HepG2 (cell line): ENCODE results near the gene CDC37. TPM values are rescaled to one million over a fixed set of nuclear protein-coding genes. Genes with fewer than 3 reads are reported as not detected.

Experiments used
- ADNP ChIP-seq: sonication (generic); formaldehyde crosslinking; IDR thresholded peaks from 2 replicates; pipeline ENCODE4 v1.4.0; 2020; ENCODE audit warnings: missing genetic modification reagents
- DNMT1 ChIP-seq: sonication (generic); formaldehyde crosslinking; IDR thresholded peaks from 2 replicates; pipeline ENCODE4 v1.5.1; 2020; ENCODE audit warnings: mild to moderate bottlenecking, missing genetic modification reagents
- GATA4 ChIP-seq: sonication (generic); IDR thresholded peaks from 2 replicates; pipeline ENCODE4 v1.6.1; 2016; ENCODE audit warnings: antibody characterized with exemption, low read depth, borderline replicate concordance
- MTA1 ChIP-seq: sonication (generic); formaldehyde crosslinking; IDR thresholded peaks from 2 replicates; pipeline ENCODE4 v1.4.0; 2020; ENCODE audit warnings: missing genetic modification reagents, mild to moderate bottlenecking, borderline replicate concordance
- SAP130 ChIP-seq: IDR thresholded peaks from 2 replicates; pipeline ENCODE4 v1.6.1; 2016; ENCODE audit warnings: low read depth
- XRCC5 ChIP-seq: fragments of 200-400 bp; formaldehyde crosslinking; optimal IDR thresholded peaks from 2 replicates; pipeline ENCODE3; 2017; ENCODE audit warnings: mild to moderate bottlenecking, low read length
- ZNF407 ChIP-seq: sonication (generic); formaldehyde crosslinking; IDR thresholded peaks from one replicate; pipeline ENCODE4 v1.5.1; 2020; ENCODE audit warnings: mild to moderate bottlenecking, missing genetic modification reagents; ENCODE audit errors: not compliant biosample characterization
- ZNF432 ChIP-seq: sonication (generic); formaldehyde crosslinking; IDR thresholded peaks from 2 replicates; pipeline ENCODE4 v1.5.0; 2020; ENCODE audit warnings: missing genetic modification reagents, mild to moderate bottlenecking, borderline replicate concordance
- ZNF468 ChIP-seq: sonication (generic); formaldehyde crosslinking; IDR thresholded peaks from 2 replicates; pipeline ENCODE4 v1.8.0; 2022; ENCODE audit warnings: mild to moderate bottlenecking, moderate library complexity, missing genetic modification reagents
- ZNF557 ChIP-seq: sonication (generic); formaldehyde crosslinking; IDR thresholded peaks from 2 replicates; pipeline ENCODE4 v1.4.0; 2020; ENCODE audit warnings: missing genetic modification reagents
- polyA plus RNA-seq, 8 experiments: library from polyadenylated mRNA; depleted of rRNA in 3 of 8; stranded (reverse) in 7 of 8; unstranded in 1 of 8; fragments of >200 nt; fragmentation: Illumina TruSeq in 4 of 8; extraction: Trizol in 4 of 8; gene quantifications; 2 replicates each; pipeline versions ENCODE4 v1.2.1 to v1.2.3, GENCODE V29; 2011 to 2016; ENCODE audit warnings: low read depth in 4 of 8, missing spikeins in 1 of 8, mixed read lengths in 1 of 8; ENCODE audit not compliant: insufficient read depth in 1 of 8
- total RNA-seq, 5 experiments: library from RNA; depleted of rRNA; stranded (reverse); fragments of >200 nt; fragmentation: Illumina TruSeq; extraction: Trizol; gene quantifications; 2 replicates each; pipeline ENCODE4 v1.2.3, GENCODE V29; 2016; ENCODE audit warnings: low read depth in 1 of 5
- TF ChIP-seq, protein P1 (sequence below): sonication (generic); formaldehyde crosslinking; conservative IDR thresholded peaks from 2 replicates; pipeline ENCODE4 v1.4.0; 2020; ENCODE audit warnings: mild to moderate bottlenecking, missing genetic modification reagents, moderate library complexity
- TF ChIP-seq, protein P2 (sequence below): sonication (generic); formaldehyde crosslinking; IDR thresholded peaks from 2 replicates; pipeline ENCODE4 v1.5.0; 2020; ENCODE audit warnings: mild to moderate bottlenecking, missing genetic modification reagents, borderline replicate concordance
- TF ChIP-seq, protein P3 (sequence below): sonication (generic); formaldehyde crosslinking; IDR thresholded peaks from 2 replicates; pipeline ENCODE4 v1.5.0; 2020; ENCODE audit warnings: mild to moderate bottlenecking, missing genetic modification reagents

Gene CDC37
- total and polyA plus RNA-seq, 2 of the 13 experiments (the other 11 are each of a cell fraction or from before 2014, with no cell fraction given): 158 to 177 TPM

- peak; percentile 82 for TF ChIP-seq XRCC5
- no peak for TF ChIP-seq ZNF557 (CRISPR knock-in tag)
- TF ChIP-seq, protein P1, sequence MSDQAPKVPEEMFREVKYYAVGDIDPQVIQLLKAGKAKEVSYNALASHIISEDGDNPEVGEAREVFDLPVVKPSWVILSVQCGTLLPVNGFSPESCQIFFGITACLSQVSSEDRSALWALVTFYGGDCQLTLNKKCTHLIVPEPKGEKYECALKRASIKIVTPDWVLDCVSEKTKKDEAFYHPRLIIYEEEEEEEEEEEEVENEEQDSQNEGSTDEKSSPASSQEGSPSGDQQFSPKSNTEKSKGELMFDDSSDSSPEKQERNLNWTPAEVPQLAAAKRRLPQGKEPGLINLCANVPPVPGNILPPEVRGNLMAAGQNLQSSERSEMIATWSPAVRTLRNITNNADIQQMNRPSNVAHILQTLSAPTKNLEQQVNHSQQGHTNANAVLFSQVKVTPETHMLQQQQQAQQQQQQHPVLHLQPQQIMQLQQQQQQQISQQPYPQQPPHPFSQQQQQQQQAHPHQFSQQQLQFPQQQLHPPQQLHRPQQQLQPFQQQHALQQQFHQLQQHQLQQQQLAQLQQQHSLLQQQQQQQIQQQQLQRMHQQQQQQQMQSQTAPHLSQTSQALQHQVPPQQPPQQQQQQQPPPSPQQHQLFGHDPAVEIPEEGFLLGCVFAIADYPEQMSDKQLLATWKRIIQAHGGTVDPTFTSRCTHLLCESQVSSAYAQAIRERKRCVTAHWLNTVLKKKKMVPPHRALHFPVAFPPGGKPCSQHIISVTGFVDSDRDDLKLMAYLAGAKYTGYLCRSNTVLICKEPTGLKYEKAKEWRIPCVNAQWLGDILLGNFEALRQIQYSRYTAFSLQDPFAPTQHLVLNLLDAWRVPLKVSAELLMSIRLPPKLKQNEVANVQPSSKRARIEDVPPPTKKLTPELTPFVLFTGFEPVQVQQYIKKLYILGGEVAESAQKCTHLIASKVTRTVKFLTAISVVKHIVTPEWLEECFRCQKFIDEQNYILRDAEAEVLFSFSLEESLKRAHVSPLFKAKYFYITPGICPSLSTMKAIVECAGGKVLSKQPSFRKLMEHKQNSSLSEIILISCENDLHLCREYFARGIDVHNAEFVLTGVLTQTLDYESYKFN (CRISPR knock-in tag): no peak
- TF ChIP-seq, protein P2, sequence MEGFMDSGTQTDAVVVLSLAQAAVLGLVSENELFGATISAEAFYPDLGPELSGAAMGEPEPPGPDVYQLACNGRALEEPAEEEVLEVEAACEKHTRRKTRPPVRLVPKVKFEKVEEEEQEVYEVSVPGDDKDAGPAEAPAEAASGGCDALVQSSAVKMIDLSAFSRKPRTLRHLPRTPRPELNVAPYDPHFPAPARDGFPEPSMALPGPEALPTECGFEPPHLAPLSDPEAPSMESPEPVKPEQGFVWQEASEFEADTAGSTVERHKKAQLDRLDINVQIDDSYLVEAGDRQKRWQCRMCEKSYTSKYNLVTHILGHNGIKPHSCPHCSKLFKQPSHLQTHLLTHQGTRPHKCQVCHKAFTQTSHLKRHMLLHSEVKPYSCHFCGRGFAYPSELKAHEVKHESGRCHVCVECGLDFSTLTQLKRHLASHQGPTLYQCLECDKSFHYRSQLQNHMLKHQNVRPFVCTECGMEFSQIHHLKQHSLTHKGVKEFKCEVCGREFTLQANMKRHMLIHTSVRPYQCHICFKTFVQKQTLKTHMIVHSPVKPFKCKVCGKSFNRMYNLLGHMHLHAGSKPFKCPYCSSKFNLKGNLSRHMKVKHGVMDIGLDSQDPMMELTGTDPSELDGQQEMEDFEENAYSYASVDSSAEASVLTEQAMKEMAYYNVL (CRISPR knock-in tag): peak; percentile 75; the same call in 1 of the 2 replicates
- TF ChIP-seq DNMT1: 0 out of 2 replicates have a peak, but pooled peaks have one; percentile 51
- TF ChIP-seq, protein P3, sequence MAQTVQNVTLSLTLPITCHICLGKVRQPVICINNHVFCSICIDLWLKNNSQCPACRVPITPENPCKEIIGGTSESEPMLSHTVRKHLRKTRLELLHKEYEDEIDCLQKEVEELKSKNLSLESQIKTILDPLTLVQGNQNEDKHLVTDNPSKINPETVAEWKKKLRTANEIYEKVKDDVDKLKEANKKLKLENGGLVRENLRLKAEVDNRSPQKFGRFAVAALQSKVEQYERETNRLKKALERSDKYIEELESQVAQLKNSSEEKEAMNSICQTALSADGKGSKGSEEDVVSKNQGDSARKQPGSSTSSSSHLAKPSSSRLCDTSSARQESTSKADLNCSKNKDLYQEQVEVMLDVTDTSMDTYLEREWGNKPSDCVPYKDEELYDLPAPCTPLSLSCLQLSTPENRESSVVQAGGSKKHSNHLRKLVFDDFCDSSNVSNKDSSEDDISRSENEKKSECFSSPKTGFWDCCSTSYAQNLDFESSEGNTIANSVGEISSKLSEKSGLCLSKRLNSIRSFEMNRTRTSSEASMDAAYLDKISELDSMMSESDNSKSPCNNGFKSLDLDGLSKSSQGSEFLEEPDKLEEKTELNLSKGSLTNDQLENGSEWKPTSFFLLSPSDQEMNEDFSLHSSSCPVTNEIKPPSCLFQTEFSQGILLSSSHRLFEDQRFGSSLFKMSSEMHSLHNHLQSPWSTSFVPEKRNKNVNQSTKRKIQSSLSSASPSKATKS (CRISPR knock-in tag): no peak
- TF ChIP-seq GATA4: no peak
- peak; percentile 54; the same call in 1 of the 2 replicates for TF ChIP-seq SAP130 (CRISPR knock-in tag)
- TF ChIP-seq ADNP: no peak
- TF ChIP-seq ZNF468 (CRISPR knock-in tag): no peak
- TF ChIP-seq MTA1 (CRISPR knock-in tag): peak; percentile 45; the same call in 1 of the 2 replicates
- no peak for TF ChIP-seq ZNF432 (CRISPR knock-in tag)
- no peak for TF ChIP-seq ZNF407 (CRISPR knock-in tag)
These were observed 20.8 kb upstream of the CDC37 start (continued) for GRCh38 chr19:10424011-10424637.
